WI38 (cell line): ENCODE measurements around the gene PDCD1LG2.

Experiments used
- H3K4me3 ChIP-seq: 2 replicates; pipeline ENCODE4 v1.5.1; 2011; ENCODE audit warnings: low read depth, mild to moderate bottlenecking, control low read depth, low read length
- CTCF ChIP-seq: IDR thresholded peaks from 2 replicates; pipeline ENCODE4 v1.5.1; 2012; ENCODE audit warnings: low read depth, mild to moderate bottlenecking, control low read depth, low read length

Gene PDCD1LG2

GRCh38 chr9:5556101-5556705, 45.9 kb downstream of the PDCD1LG2 start:
- H3K4me3 ChIP-seq: no peak overlapping the region
- TF ChIP-seq CTCF: no peak

- H3K4me3 ChIP-seq: no peak overlapping the region
- no peak for TF ChIP-seq CTCF
These were observed 47.6 kb downstream of the PDCD1LG2 start for GRCh38 chr9:5557606-5558587.

GRCh38 chr9:5559659-5560058, 49.3 kb downstream of the PDCD1LG2 start:
- H3K4me3 ChIP-seq: no peak overlapping the region
- no peak for TF ChIP-seq CTCF

- no peak for TF ChIP-seq CTCF
- H3K4me3 ChIP-seq: no peak overlapping the region
These were observed 50.2 kb downstream of the PDCD1LG2 start for GRCh38 chr9:5560443-5561100.

- no peak for TF ChIP-seq CTCF
- no peak overlapping the region for H3K4me3 ChIP-seq
These were observed 51.6 kb downstream of the PDCD1LG2 start for GRCh38 chr9:5561828-5562488.

- H3K4me3 ChIP-seq: no peak overlapping the region
- no peak for TF ChIP-seq CTCF
These were observed 52.6 kb downstream of the PDCD1LG2 start for GRCh38 chr9:5562806-5563416.
